SKM-1 treated with dmso at 0.1 percent for 144 hours (cell line): Measurements from ENCODE around the gene UBE2L6.

ENCODE experiments used
- DNase-seq: peaks from one replicate; lab custom pipeline; 2025; ENCODE audit not compliant: unreplicated experiment; lab: John Stamatoyannopoulos, UW

Gene UBE2L6

DNA sequence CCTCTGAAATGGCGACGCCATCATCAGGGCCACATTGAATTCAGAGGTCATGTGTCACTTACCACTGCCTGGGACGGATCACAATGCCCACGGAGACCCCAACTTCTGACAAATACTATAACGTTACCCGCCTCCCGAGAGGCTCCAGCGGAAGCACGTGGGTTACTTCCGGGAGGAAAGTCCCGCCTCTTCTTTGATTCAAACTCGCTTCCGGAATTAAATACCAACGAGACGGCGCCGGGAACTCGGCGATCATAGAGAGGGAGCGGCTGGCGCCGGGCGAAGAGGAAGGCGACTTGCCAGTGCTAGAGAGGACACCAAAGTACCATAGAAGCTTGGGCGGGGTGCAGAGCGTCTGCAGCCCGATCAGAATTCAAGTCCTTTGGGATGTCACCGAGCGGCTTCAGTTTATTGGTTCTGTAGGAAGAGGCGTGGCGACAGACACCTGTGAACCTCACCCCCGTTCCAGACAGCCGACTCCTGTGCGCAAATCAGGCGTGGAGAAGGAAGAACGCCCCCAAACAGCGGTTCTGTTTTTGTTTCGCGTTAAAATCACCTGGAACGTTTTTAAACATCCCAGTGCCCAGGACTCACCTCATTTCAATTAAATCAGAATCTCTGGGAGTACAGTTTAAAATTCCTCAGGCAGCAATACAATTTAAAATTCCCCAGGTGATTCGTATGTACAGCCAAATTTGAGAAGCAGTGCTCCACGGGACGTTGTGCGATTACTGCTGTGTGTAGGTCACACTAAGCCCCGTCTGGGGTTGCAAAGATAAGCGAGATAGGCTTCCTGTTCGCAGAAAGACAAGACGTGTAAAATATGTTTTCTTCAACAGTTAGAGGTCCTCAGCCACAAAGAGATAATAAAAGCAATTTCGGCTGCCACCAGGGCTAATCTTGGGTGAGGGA is 36.6 kb downstream of the UBE2L6 start, which contains the start of gene TIMM10:
Gene TIMM10 (minus strand): TSS at position 159 of the 912 bp plus-strand sequence. CDS start 565 bp downstream, outside the sequence.
- peak; percentile 99 for DNase-seq

GRCh38 chr11:57530215-57530595 is 37.3 kb downstream of the UBE2L6 start:
- DNase-seq = no peak

- no peak for DNase-seq
Measured at GRCh38 chr11:57529012-57529411, 38.5 kb downstream of the UBE2L6 start.

DNA sequence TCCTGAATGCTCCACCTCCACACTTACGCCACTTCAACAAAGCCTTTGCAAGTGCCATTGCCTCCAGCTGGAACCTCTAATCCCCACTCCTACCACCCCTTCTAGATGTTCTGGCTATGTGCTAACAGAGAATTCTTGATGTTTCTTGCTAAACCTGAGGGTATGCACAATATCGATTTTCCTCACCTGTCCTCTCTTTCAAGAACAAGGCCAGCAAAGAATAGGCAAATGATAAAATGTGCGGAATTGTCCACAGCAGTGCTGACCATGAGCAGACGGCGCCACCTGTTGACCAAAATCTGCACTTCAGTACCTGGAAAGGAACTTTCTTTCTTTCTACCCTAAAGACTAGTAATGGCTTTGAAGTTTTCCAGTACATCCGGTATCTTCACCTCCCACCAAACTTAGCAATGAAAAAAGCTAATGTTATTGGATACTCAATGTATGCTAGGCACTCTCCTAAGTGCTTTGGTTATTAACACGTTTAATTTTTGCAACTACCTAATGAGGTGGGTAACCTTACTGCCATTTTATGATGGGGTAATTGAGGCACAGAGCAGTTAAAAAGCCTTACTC is 40.3 kb downstream of the UBE2L6 start:
- peak; percentile 61 for DNase-seq

GRCh38 chr11:57523419-57523818 is 44.1 kb downstream of the UBE2L6 start:
- no peak for DNase-seq

GRCh38 chr11:57521116-57521515 is 46.4 kb downstream of the UBE2L6 start:
- no peak for DNase-seq

- no peak for DNase-seq
Measured at GRCh38 chr11:57516061-57516443, 51.4 kb downstream of the UBE2L6 start.

GRCh38 chr11:57515332-57516060 is 52.0 kb downstream of the UBE2L6 start, which contains the start of gene SLC43A1:
SLC43A1 (minus strand) TSS chr11:57515702; CDS start chr11:57514111, 1,591 bp downstream.
- DNase-seq = peak; percentile 36

- DNase-seq = no peak
Measured at GRCh38 chr11:57514538-57515331, 52.7 kb downstream of the UBE2L6 start.

GRCh38 chr11:57513911-57514537 is 53.4 kb downstream of the UBE2L6 start:
- DNase-seq = no peak

DNA sequence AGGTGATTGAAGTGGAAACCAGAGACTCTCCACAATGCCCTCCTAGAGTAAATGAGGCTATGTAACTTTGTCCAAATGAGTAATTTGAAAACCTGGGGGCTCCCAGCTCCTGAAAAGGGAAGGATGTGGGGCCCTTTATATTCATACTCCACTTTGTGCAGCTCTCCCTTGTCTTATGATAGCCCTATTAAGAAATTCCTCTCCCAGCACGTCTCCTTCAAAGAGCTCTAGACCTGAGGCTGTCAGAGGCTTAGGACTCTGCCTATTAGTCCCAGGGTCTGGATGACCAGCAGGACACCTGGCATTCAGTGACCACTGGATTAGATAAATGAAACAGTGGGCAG is 54.0 kb downstream of the UBE2L6 start:
- no peak for DNase-seq

- no peak for DNase-seq
Measured at GRCh38 chr11:57512646-57513451, 54.6 kb downstream of the UBE2L6 start.

GRCh38 chr11:57511741-57512430 is 55.6 kb downstream of the UBE2L6 start:
- DNase-seq = no peak

DNA sequence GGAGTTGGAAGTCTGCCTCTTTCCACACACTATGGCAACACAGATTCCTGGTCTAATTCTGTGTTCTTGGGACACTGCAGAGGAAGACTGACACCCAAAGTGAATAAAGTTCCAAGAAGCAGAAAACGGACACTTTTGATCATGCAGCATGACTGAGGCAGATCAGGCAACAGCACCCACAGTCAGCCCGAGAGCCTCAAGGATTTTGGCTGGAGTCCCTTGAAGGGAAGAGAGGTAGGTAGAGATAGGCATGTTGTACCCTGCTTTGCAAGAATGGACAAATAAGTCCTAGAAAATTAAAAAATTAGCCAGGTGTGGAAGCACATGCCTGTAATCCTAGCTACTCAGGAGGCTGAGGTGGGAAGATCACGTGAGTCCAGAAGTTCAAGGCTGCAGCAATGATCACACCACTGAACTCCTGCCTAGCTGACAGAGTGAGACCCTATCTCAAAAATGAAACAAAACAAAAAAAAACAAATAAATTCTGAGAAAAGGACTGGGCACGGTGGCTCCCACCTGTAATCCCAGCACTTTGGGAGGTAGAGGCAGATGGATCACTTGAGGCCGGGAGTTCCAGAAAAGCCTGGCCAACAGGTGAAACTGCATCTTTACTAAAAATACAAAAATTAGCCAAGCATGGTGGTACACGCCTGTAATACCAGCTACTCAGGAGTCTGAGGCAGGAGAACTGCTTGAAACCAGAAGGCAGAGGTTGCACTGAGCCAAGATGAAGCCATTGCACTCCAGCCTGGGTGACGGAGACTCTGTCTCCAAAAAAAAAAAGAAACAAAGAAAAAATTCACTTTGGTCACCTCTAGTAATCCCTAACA is 58.9 kb downstream of the UBE2L6 start:
- no peak for DNase-seq

DNA sequence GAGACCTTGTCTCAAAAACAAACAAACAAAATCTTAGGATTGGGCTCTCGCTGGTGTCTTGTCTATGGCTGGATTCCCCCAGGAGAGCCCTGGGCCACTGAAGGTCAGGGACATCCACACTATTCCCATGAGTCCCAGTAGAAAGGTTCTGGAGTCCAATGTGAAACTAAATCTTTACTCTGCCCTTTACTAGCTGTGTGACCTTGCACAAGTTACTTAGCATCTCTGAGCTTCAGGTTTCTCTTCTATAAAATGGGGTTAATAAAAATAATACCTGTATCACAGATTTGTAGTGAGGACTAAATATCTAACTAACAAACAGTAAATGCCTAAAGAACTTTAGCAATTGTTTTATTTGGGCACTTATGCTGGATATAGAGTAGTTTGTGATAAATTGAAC is 61.0 kb downstream of the UBE2L6 start:
- DNase-seq = no peak

DNA sequence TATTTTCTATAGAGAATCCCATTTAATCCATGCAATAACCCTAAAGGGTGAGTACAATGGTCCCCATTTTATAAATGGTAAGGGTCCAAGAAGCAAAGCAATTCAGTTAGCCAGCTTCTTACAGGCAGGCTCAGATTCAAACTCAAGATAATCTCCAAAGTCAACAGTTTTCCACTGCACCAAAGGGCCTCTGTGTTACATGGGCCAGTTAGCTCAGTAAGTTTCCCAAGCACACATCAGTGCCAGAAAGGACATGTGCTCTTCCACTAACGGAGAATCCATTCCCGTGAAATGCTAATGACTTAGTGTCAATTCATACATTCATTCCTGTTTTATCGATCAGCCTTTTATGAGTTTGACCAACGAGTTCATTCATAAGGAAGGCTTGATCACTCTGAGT is 63.0 kb downstream of the UBE2L6 start:
- no peak for DNase-seq

DNA sequence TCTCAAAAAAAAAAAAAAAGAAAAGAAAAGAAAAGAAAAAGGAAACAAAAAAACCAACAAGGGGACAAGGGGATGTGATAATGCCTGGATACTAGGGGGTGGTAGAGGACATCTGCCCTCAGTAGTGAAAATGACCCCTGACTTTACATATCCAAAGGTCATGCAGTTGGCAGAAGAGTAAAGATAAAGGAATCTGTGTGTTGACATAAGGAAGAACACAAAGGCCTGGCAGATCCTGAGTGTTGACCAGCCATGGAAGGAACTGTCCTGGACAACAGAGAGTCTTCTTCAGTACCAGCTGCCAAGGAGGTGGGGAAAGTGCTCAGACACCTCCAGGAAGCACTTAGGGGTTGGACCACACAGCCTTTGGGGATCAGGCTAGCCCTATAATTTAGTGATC is 64.6 kb downstream of the UBE2L6 start:
- no peak for DNase-seq

GRCh38 chr11:57502376-57502775 is 65.1 kb downstream of the UBE2L6 start:
- DNase-seq = no peak
